ENCODE results near the gene EHMT1.
"Not testable (repeated sequence)": the region's sequence is repeated elsewhere in the genome, so short reads cannot be mapped to it uniquely, and the experiment has no call there.

EHMT1 gene

DNA sequence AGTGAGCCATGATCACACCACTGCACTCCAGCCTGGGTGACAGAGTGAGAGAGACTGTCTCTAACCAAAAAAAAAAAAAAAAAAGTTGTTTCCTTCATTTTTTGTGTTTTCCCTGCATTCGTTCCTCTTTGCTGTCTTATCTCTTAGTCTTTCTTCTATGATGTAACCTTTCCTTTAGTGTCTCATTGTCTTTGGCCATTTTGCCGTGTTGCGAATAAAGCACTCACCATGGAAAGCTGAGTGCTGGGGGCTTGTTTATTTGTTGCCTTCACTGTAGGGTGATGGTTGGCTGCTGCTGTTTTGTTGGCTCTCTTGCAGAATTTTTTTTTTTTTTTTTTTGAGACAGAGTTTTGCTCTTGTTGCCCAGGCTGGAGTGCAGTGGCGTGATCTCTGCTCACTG lies 7.7 kb downstream of the EHMT1 start:
- no peak overlapping the region for H2AFZ ChIP-seq
- no peak overlapping the region for H3K9ac ChIP-seq
- H3K4me1 ChIP-seq: no peaks in the 10 kb centered on the region
- no peak overlapping the region for H3K4me2 ChIP-seq (ENCODE audit: low read length)
- no peak overlapping the region for H3K27ac ChIP-seq
- peaks cover 57% of the 10 kb centered on the region for H3K79me2 ChIP-seq
- H3K27me3 ChIP-seq (ENCODE audit: control insufficient read depth, insufficient read depth, low read length): no peaks in the 10 kb centered on the region
- no peaks in the 10 kb centered on the region for H3K9me3 ChIP-seq (ENCODE audit: control insufficient read depth, low read length)
- H3K36me3 ChIP-seq (ENCODE audit: control insufficient read depth, insufficient read depth, low read length): no peaks in the 10 kb centered on the region
- TF ChIP-seq, protein P1, sequence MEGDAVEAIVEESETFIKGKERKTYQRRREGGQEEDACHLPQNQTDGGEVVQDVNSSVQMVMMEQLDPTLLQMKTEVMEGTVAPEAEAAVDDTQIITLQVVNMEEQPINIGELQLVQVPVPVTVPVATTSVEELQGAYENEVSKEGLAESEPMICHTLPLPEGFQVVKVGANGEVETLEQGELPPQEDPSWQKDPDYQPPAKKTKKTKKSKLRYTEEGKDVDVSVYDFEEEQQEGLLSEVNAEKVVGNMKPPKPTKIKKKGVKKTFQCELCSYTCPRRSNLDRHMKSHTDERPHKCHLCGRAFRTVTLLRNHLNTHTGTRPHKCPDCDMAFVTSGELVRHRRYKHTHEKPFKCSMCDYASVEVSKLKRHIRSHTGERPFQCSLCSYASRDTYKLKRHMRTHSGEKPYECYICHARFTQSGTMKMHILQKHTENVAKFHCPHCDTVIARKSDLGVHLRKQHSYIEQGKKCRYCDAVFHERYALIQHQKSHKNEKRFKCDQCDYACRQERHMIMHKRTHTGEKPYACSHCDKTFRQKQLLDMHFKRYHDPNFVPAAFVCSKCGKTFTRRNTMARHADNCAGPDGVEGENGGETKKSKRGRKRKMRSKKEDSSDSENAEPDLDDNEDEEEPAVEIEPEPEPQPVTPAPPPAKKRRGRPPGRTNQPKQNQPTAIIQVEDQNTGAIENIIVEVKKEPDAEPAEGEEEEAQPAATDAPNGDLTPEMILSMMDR (IDR thresholded peaks at IDR 0.05): no peak
- H3K4me3 ChIP-seq (ENCODE audit: low read depth, low read length): no peak overlapping the region

DNA sequence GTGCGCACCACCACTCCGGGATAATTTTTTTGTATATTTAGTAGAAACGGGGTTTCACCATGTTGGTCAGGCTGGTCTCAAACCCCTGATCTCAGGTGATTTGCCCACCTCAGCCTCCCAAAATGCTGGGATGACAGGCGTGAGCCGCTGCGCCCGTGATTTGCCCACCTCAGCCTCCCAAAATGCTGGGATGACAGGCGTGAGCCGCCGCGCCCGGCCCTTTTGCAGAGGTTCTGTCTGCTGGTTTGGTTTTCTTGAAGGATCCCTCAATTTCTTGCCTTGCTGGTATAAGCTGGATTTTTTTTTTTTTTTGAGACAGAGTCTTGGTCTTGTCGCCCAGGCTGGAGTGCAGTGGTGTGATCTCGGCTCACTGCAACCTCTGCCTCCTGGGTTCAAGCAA lies 8.6 kb downstream of the EHMT1 start:
- not testable (repeated sequence) for H3K4me2 ChIP-seq (ENCODE audit: low read length); H3K4me3 ChIP-seq (ENCODE audit: low read depth, low read length); H2AFZ ChIP-seq; H3K36me3 ChIP-seq (ENCODE audit: control insufficient read depth, insufficient read depth, low read length); H3K27me3 ChIP-seq (ENCODE audit: control insufficient read depth, insufficient read depth, low read length); H3K27ac ChIP-seq; H3K4me1 ChIP-seq; H3K9me3 ChIP-seq (ENCODE audit: control insufficient read depth, low read length); H3K9ac ChIP-seq
- H3K79me2 ChIP-seq: peaks cover 53% of the 10 kb centered on the region

DNA sequence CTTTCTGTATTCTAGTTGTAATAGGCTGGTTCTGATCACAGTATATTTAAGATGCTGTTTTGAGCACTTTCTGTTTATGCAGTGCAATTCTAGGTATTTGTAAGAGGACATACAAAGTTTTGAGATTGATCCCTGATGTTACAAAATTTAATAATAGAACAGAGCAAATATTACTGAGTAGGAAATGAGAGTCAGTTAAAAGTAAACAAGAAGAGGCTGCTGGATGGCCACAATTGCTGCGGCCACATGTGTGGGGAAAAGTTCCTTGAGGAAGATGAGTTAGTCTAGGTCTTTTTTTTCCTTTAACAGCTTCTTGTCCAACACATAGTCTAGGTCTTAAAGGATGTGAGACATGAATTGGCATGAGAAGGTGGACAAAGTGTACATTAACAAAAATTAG lies 11.3 kb downstream of the EHMT1 start:
- H3K27ac ChIP-seq: no peak overlapping the region
- H3K4me2 ChIP-seq (ENCODE audit: low read length): no peak overlapping the region
- peaks cover 5% of the 10 kb centered on the region for H3K4me1 ChIP-seq
- no peaks in the 10 kb centered on the region for H3K9me3 ChIP-seq (ENCODE audit: control insufficient read depth, low read length)
- no peaks in the 10 kb centered on the region for H3K27me3 ChIP-seq (ENCODE audit: control insufficient read depth, insufficient read depth, low read length)
- H3K36me3 ChIP-seq (ENCODE audit: control insufficient read depth, insufficient read depth, low read length): no peaks in the 10 kb centered on the region
- H3K9ac ChIP-seq: no peak overlapping the region
- H3K4me3 ChIP-seq (ENCODE audit: low read depth, low read length): no peak overlapping the region
- no peak overlapping the region for H2AFZ ChIP-seq
- peaks cover 36% of the 10 kb centered on the region for H3K79me2 ChIP-seq
- TF ChIP-seq, protein P1 (IDR thresholded peaks at IDR 0.05): no peak

DNA sequence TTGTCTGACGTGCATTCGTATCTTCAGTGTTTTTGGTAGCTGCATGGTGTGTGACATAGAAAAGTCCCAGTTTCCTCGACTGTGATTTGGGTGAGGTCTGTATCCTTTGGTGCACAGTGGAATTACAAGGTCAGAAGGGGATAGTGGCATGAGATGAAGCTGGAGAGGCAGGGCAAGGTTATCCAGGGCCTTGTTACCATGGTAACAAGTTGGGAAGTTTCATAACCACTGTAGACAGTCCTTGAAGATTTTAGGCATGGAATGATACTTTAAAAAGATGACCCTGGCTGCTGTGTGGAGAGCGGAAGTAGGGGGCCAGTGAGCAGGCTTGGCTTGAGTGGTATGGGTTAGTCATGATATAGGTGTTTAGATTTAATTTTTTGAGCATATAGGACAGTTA lies 11.9 kb downstream of the EHMT1 start:
- H3K4me3 ChIP-seq (ENCODE audit: low read depth, low read length): no peak overlapping the region
- H3K9me3 ChIP-seq (ENCODE audit: control insufficient read depth, low read length): no peaks in the 10 kb centered on the region
- H2AFZ ChIP-seq: no peak overlapping the region
- H3K36me3 ChIP-seq (ENCODE audit: control insufficient read depth, insufficient read depth, low read length): no peaks in the 10 kb centered on the region
- peaks cover 32% of the 10 kb centered on the region for H3K79me2 ChIP-seq
- TF ChIP-seq, protein P1 (IDR thresholded peaks at IDR 0.05): no peak
- H3K9ac ChIP-seq: no peak overlapping the region
- H3K4me1 ChIP-seq: peaks cover 5% of the 10 kb centered on the region
- H3K27me3 ChIP-seq (ENCODE audit: control insufficient read depth, insufficient read depth, low read length): no peaks in the 10 kb centered on the region
- H3K4me2 ChIP-seq (ENCODE audit: low read length): no peak overlapping the region
- no peak overlapping the region for H3K27ac ChIP-seq

DNA sequence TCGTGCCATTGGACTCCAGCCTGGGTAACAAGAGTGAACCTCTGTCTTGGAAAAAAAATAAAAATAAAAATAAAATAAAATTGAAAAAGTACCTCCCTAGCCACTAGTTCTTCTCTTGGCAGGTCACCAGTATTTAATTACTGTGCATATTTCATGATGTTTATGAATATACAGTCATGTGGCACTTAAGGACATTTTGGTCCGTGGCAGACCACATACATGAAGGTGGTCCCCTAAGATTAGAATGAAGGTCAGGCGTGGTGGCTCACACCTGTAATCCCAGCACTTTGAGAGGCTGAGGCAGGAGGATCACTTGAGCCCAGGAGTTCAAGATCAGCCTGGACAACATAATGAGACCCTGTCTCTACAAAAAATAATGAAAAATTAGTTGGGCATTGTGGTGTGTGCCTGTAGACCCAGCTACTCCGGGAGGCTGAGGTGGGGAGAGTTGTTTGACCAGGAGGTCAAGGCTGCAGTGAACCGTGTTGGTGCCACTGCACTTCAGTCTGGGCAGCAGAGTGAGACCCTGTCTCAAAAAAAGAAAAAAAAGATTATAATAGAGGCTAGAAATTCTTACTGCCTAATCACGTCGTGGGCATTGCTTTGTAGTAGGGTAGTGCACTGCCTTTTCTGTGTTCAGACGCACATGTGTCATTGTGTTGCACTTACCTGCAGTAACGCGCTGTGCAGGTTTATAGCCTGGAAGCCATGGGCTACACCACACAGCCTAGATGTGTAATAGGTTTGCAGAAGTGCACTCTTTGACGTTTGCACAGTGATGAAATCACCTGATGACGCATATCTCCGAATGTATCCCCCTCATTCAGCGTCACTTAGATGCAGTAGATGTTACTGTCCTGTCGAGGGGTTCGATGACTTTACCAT lies 12.8 kb downstream of the EHMT1 start:
- H3K4me1 ChIP-seq: peaks cover 5% of the 10 kb centered on the region
- TF ChIP-seq, protein P1 (IDR thresholded peaks at IDR 0.05): no peak

More for the DNA sequence above, 12.8 kb downstream of the EHMT1 start:
- H3K4me2 ChIP-seq (ENCODE audit: low read length): no peak overlapping the region
- H3K27ac ChIP-seq: no peak overlapping the region
- no peaks in the 10 kb centered on the region for H3K9me3 ChIP-seq (ENCODE audit: control insufficient read depth, low read length)
- H3K9ac ChIP-seq: no peak overlapping the region
- no peaks in the 10 kb centered on the region for H3K36me3 ChIP-seq (ENCODE audit: control insufficient read depth, insufficient read depth, low read length)
- no peaks in the 10 kb centered on the region for H3K27me3 ChIP-seq (ENCODE audit: control insufficient read depth, insufficient read depth, low read length)
- H3K79me2 ChIP-seq: peaks cover 29% of the 10 kb centered on the region
- no peak overlapping the region for H2AFZ ChIP-seq
- no peak overlapping the region for H3K4me3 ChIP-seq (ENCODE audit: low read depth, low read length)
